Keratinocyte (primary cell): ENCODE results near the gene XIRP2. TPM values are rescaled to one million over a fixed set of nuclear protein-coding genes. Genes with fewer than 3 reads are reported as not detected.

Experiments
- DNase-seq: peaks from one replicate; pipeline ENCODE4 v3.0.0-alpha.2; 2011; ENCODE audit warnings: low read depth, missing footprints, low spot score
- FAIRE-seq: peaks from 2 replicates; lab custom pipeline; 2011; peaks lifted over from hg19 to GRCh38; lab: Jason Lieb, UNC
- H2AFZ ChIP-seq: 2 replicates; pipeline ENCODE4 v1.6.0; 2012; ENCODE audit warnings: low read length, control low read depth, inconsistent platforms; ENCODE audit not compliant: control insufficient read depth
- H3K27ac ChIP-seq: 2 replicates; pipeline ENCODE4 v1.5.1; 2011; ENCODE audit warnings: low read length; ENCODE audit not compliant: control insufficient read depth, insufficient read depth
- H3K27me3 ChIP-seq: 3 replicates; pipeline ENCODE4 v1.6.0; 2011; ENCODE audit warnings: low read length; ENCODE audit not compliant: control insufficient read depth, insufficient read depth; ENCODE audit errors: extremely low read depth
- H3K36me3 ChIP-seq, 2 experiments: 2 replicates in 1 of 2; 3 replicates in 1 of 2; pipeline ENCODE4 v1.5.1; 2011; ENCODE audit warnings: low read length in 2 of 2, mild to moderate bottlenecking in 1 of 2; ENCODE audit not compliant: control insufficient read depth in 2 of 2, insufficient read depth in 2 of 2; ENCODE audit errors: extremely low read depth in 1 of 2
- H3K4me1 ChIP-seq: 3 replicates; pipeline ENCODE4 v1.5.1; 2011; ENCODE audit warnings: low read length; ENCODE audit not compliant: control insufficient read depth, insufficient read depth; ENCODE audit errors: extremely low read depth
- H3K4me2 ChIP-seq: 3 replicates; pipeline ENCODE4 v1.6.0; 2011; ENCODE audit warnings: low read depth, low read length; ENCODE audit not compliant: control insufficient read depth, insufficient read depth; ENCODE audit errors: extremely low read depth
- H3K4me3 ChIP-seq, 3 experiments: fragments of 200-600 bp in 1 of 3; sonication (generic) in 1 of 3; 2 replicates in 2 of 3; 3 replicates in 1 of 3; pipeline ENCODE4 v1.5.1; 2011 to 2016; ENCODE audit warnings: low read length in 3 of 3, mild to moderate bottlenecking in 3 of 3, control low read depth in 2 of 3, inconsistent platforms in 1 of 3, low read depth in 1 of 3, mixed read lengths in 1 of 3, mixed run types in 1 of 3, moderate library complexity in 1 of 3; ENCODE audit not compliant: control insufficient read depth in 2 of 3, insufficient read depth in 2 of 3; ENCODE audit errors: extremely low read depth in 1 of 3
- H3K79me2 ChIP-seq: 2 replicates; pipeline ENCODE4 v1.6.0; 2012; ENCODE audit warnings: low read length; ENCODE audit not compliant: control insufficient read depth, insufficient read depth
- H3K9ac ChIP-seq: 3 replicates; pipeline ENCODE4 v1.6.0; 2011; ENCODE audit warnings: low read length; ENCODE audit not compliant: control insufficient read depth, insufficient read depth; ENCODE audit errors: extremely low read depth
- H3K9me1 ChIP-seq: 3 replicates; pipeline ENCODE4 v1.6.0; 2011; ENCODE audit warnings: low read length; ENCODE audit not compliant: control insufficient read depth, insufficient read depth; ENCODE audit errors: extremely low read depth
- H3K9me3 ChIP-seq: 2 replicates; pipeline ENCODE4 v1.5.1; 2012; ENCODE audit warnings: low read depth, low read length; ENCODE audit not compliant: control insufficient read depth
- H4K20me1 ChIP-seq: 3 replicates; pipeline ENCODE4 v1.6.0; 2011; ENCODE audit warnings: low read length; ENCODE audit not compliant: control insufficient read depth, insufficient read depth; ENCODE audit errors: extremely low read depth
- EZH2 ChIP-seq: IDR thresholded peaks from one replicate; pipeline ENCODE4 v1.6.1; 2012; ENCODE audit warnings: inconsistent platforms, mild to moderate bottlenecking, low read length, moderate library complexity
- dilution Hi-C: fragments of 300-500 bp; cut with MboI; formaldehyde crosslinking; loops from one replicate; pipeline ENCODE4 v1.7.0; 2020; ENCODE audit warnings: low sequenced_read_pairs; ENCODE audit not compliant: extremely low pct_ligation_motif_present
- polyA plus RNA-seq, 5 experiments: library from polyadenylated mRNA; depleted of rRNA in 3 of 5; stranded (reverse) in 3 of 5; stranded (forward) in 1 of 5; unstranded in 1 of 5; fragments of >200 nt; gene quantifications; 1 replicate in 1 of 5; 2 replicates in 3 of 5; 3 replicates in 1 of 5; pipeline versions ENCODE4 v1.2.1 to v1.2.3, GENCODE V29; 2011 to 2012; ENCODE audit warnings: missing spikeins in 2 of 5, low read depth in 1 of 5, low replicate concordance in 1 of 5
- TF ChIP-seq, protein P1 (sequence below), 3 experiments: IDR thresholded peaks in 1 of 3; conservative IDR thresholded peaks in 1 of 3; optimal IDR thresholded peaks in 1 of 3; 2 replicates in 2 of 3; 3 replicates in 1 of 3; pipeline versions ENCODE3 to v1.5.1; 2011; ENCODE audit warnings: low read length in 3 of 3, mild to moderate bottlenecking in 3 of 3, moderate library complexity in 2 of 3, control low read depth in 1 of 3, inconsistent platforms in 1 of 3; ENCODE audit not compliant: insufficient read depth in 2 of 3; ENCODE audit errors: extremely low read depth in 1 of 3

The XIRP2 gene
- polyA plus RNA-seq, 1 donor (not counting 4 experiments of a cell fraction or from before 2014, with no cell fraction given), result 0.01 TPM

DNA sequence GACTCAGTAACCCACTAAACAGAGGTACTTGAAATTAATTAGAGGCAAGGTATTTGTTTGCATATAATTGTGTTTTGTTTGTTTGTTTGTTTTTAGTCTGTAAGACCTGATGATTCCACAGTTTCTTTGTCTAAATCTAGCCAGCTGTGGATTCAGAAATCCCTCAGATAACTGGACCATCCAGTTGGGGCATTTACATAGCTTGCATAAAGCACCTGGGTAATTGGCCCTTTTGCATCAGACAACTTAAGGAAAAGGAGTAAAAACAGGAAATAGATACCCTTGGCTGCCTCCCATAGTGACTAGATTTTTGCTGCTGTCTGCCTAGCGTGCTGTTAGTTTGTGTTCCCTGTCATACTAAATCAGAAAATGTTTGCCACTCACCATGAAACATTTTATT, 46.6 kb upstream of the XIRP2 start:
- no peaks in the 10 kb centered on the region for H3K4me1 ChIP-seq
- FAIRE-seq, result no peak

DNA sequence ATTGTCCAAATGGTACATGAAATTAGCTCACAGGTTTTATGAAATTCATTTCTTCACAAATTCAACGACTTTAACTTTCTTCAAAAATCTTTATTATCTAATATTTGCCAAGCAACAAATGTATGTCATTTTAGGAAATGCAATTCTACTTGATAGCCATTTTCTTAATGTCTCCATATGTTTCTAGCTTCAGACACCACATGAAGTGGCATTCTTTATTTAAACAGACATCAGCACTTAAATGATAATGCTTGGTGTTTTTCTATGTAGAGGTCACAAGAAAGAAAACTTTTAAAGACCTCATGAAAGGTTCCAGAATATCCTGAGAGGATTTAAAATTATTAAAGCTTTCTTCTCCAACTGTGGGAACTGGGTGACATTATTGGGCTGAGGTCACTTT, 44.2 kb upstream of the XIRP2 start:
- Histone ChIP-seq H3K4me1 (no peaks in the 10 kb centered on the region), H3K9me1 (no peaks in the 10 kb centered on the region), H3K9ac (no peak overlapping the region), H4K20me1 (no peaks in the 10 kb centered on the region), H3K27ac (no peak overlapping the region), H3K79me2 (no peaks in the 10 kb centered on the region), H3K4me3 (no peak overlapping the region), H2AFZ (no peak overlapping the region), H3K36me3 (no peaks in the 10 kb centered on the region), H3K27me3 (no peaks in the 10 kb centered on the region), H3K9me3 (no peaks in the 10 kb centered on the region), H3K4me2 (no peak overlapping the region)
- FAIRE-seq (no peak), DNase-seq (no peak)
- dilution Hi-C loops, result no loop called here
- no peak for TF ChIP-seq EZH2
- TF ChIP-seq, protein P1, sequence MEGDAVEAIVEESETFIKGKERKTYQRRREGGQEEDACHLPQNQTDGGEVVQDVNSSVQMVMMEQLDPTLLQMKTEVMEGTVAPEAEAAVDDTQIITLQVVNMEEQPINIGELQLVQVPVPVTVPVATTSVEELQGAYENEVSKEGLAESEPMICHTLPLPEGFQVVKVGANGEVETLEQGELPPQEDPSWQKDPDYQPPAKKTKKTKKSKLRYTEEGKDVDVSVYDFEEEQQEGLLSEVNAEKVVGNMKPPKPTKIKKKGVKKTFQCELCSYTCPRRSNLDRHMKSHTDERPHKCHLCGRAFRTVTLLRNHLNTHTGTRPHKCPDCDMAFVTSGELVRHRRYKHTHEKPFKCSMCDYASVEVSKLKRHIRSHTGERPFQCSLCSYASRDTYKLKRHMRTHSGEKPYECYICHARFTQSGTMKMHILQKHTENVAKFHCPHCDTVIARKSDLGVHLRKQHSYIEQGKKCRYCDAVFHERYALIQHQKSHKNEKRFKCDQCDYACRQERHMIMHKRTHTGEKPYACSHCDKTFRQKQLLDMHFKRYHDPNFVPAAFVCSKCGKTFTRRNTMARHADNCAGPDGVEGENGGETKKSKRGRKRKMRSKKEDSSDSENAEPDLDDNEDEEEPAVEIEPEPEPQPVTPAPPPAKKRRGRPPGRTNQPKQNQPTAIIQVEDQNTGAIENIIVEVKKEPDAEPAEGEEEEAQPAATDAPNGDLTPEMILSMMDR (optimal IDR thresholded peaks at IDR 0.05 in 1 of 3, IDR thresholded peaks at IDR 0.05 in 1 of 3, conservative IDR thresholded peaks at IDR 0.05 in 1 of 3; ENCODE audit: extremely low read depth in 1 of 3, insufficient read depth in 2 of 3, low read length in 3 of 3), result no peak

More for the DNA sequence above, 46.6 kb upstream of the XIRP2 start:
- DNase-seq, result no peak
- Histone ChIP-seq H2AFZ (no peak overlapping the region), H3K9me1 (no peaks in the 10 kb centered on the region), H3K27ac (no peak overlapping the region), H3K9me3 (no peaks in the 10 kb centered on the region), H4K20me1 (no peaks in the 10 kb centered on the region), H3K79me2 (no peaks in the 10 kb centered on the region), H3K4me2 (no peak overlapping the region), H3K9ac (no peak overlapping the region), H3K4me3 (no peak overlapping the region), H3K27me3 (no peaks in the 10 kb centered on the region), H3K36me3 (no peaks in the 10 kb centered on the region)
- no peak for TF ChIP-seq EZH2
- TF ChIP-seq, protein P1 (optimal IDR thresholded peaks at IDR 0.05 in 1 of 3, IDR thresholded peaks at IDR 0.05 in 1 of 3, conservative IDR thresholded peaks at IDR 0.05 in 1 of 3; ENCODE audit: extremely low read depth in 1 of 3, insufficient read depth in 2 of 3, low read length in 3 of 3), result no peak
- dilution Hi-C loops, result no loop called here
